ENCODE results near the gene SLC9C2. TPM values are rescaled to one million over a fixed set of nuclear protein-coding genes. Genes with fewer than 3 reads are reported as not detected.
A peak's percentile ranks its signal among the peaks of the same experiment; 100 is the strongest.

Gene SLC9C2
- total RNA-seq, 1 experiment from 2014 or later = not detected

GRCh38 chr1:173459885-173460284 lies 143.0 kb downstream of the SLC9C2 start (continued):
- TF ChIP-seq ATF2 (CRISPR knock-in tag; IDR thresholded peaks at IDR 0.05; ENCODE audit: borderline replicate concordance, low read depth) (no peak), ZNF263 (CRISPR knock-in tag; IDR thresholded peaks at IDR 0.05; ENCODE audit: low read depth) (no peak), PRRX2 (CRISPR knock-in tag; IDR thresholded peaks at IDR 0.05) (no peak), JAZF1 (CRISPR knock-in tag; IDR thresholded peaks at IDR 0.05) (no peak), SMAD4 (CRISPR knock-in tag; IDR thresholded peaks at IDR 0.05) (no peak)

GRCh38 chr1:173454966-173455524 lies 147.8 kb downstream of the SLC9C2 start:
- H3K27me3 Mint-ChIP-seq (ENCODE audit: low read depth) = no peaks in the 10 kb centered on the region
- ATAC-seq = no peak
- peak overlapping the region; percentile 78 for H3K27ac Mint-ChIP-seq
- peaks cover 13% of the 10 kb centered on the region; the same call in 1 of the 2 replicates for H3K9me3 Mint-ChIP-seq
- ChIA-PET CTCF (no interaction called here), POLR2A (no interaction called here)
- H3K36me3 Mint-ChIP-seq = peaks cover 45% of the 10 kb centered on the region
- DNase-seq (ENCODE audit: low spot score) = no peak
- H3K4me1 Mint-ChIP-seq = peaks cover 44% of the 10 kb centered on the region
- no peak overlapping the region for H3K4me3 Mint-ChIP-seq
- TF ChIP-seq NR1H2 (CRISPR knock-in tag; IDR thresholded peaks at IDR 0.05) = no peak
- no peak for TF ChIP-seq CREB1 (CRISPR knock-in tag; IDR thresholded peaks at IDR 0.05)
- no peak for TF ChIP-seq SOX15 (CRISPR knock-in tag; IDR thresholded peaks at IDR 0.05)
- TF ChIP-seq ZNF317 (CRISPR knock-in tag; IDR thresholded peaks at IDR 0.05; ENCODE audit: borderline replicate concordance, low read depth) = no peak
- TF ChIP-seq ETV6 (CRISPR knock-in tag; IDR thresholded peaks at IDR 0.05) = no peak
- no peak for TF ChIP-seq ZBTB21 (CRISPR knock-in tag; IDR thresholded peaks at IDR 0.05; ENCODE audit: borderline replicate concordance)
- no peak for TF ChIP-seq ZNF138 (CRISPR knock-in tag; conservative IDR thresholded peaks at IDR 0.05)
- no peak for TF ChIP-seq TEAD1 (CRISPR knock-in tag; IDR thresholded peaks at IDR 0.05)
- no peak for TF ChIP-seq ERG (CRISPR knock-in tag; IDR thresholded peaks at IDR 0.05)
- TF ChIP-seq ZNF512 (CRISPR knock-in tag; IDR thresholded peaks at IDR 0.05; ENCODE audit: borderline replicate concordance) = no peak
- no peak for TF ChIP-seq NFATC4 (CRISPR knock-in tag; IDR thresholded peaks at IDR 0.05)
- TF ChIP-seq JUN (CRISPR knock-in tag; IDR thresholded peaks at IDR 0.05) = no peak
- no peak for TF ChIP-seq AFF4 (CRISPR knock-in tag; IDR thresholded peaks at IDR 0.05; ENCODE audit: borderline replicate concordance)
